ENCODE results near the gene RNF222. TPM values are rescaled to one million over a fixed set of nuclear protein-coding genes. Genes with fewer than 3 reads are reported as not detected.
A peak's percentile ranks its signal among the peaks of the same experiment; 100 is the strongest.
"Not testable (repeated sequence)": the region's sequence is repeated elsewhere in the genome, so short reads cannot be mapped to it uniquely, and the experiment has no call there.

RNF222 gene
- total RNA-seq, 4 donors from 2014 or later, result not detected

DNA sequence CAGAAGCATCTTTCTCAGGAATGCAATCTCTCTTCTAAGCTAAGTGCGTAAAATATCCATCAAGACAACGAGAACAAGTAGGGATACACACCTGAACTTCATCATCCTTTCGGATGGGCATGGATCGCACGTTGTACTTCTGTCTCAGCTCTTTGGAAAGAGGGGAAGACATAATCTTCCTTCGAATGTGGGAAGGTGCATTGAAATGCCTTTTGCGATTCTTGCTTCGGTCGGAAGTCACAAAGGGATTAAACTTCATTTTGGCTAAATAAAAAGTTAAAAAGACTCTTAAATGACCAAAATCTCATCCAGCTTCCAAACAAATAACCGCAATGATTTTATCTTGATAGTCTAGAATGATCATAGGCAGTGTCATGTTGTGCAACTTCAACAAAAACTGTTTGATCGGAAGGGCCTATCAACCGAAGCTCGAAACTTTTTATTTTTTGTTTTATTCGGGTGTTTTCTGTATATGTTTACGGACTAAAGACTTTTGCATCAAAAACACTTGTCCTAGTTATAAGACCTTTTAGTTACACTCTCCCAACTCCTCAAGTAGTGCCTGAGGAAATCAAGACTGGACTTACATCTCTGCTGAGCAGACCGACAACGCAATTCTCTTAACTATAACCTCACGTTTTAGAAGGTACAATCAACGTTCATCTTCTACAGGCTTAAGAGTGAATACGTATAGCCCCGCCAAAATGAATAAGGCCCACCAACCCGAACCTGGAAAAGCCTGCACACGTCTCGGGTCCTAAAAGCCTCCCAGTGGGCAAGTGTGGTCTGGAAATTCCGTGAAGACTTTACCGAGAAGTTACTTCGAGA, 15.4 kb downstream of the RNF222 start:
- Histone ChIP-seq H3K27me3 (no peaks in the 10 kb centered on the region), H3K9me3 (no peaks in the 10 kb centered on the region), H3K36me3 (no peaks in the 10 kb centered on the region), H3K4me1 (peaks cover 6 to 24% of the 10 kb centered on the region in 2 donors), H3K4me3 (peak overlapping the region; percentile 65 to 66), H3K27ac (peak overlapping the region; percentile 56 to 89)
- intact Hi-C loops (cut with DNase I; ENCODE audit: low total_unique reads), result no loop called here
- no peak for DNase-seq
- TF ChIP-seq, protein P1, sequence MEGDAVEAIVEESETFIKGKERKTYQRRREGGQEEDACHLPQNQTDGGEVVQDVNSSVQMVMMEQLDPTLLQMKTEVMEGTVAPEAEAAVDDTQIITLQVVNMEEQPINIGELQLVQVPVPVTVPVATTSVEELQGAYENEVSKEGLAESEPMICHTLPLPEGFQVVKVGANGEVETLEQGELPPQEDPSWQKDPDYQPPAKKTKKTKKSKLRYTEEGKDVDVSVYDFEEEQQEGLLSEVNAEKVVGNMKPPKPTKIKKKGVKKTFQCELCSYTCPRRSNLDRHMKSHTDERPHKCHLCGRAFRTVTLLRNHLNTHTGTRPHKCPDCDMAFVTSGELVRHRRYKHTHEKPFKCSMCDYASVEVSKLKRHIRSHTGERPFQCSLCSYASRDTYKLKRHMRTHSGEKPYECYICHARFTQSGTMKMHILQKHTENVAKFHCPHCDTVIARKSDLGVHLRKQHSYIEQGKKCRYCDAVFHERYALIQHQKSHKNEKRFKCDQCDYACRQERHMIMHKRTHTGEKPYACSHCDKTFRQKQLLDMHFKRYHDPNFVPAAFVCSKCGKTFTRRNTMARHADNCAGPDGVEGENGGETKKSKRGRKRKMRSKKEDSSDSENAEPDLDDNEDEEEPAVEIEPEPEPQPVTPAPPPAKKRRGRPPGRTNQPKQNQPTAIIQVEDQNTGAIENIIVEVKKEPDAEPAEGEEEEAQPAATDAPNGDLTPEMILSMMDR (IDR thresholded peaks at IDR 0.05), result no peak
- TF ChIP-seq POLR2A (IDR thresholded peaks at IDR 0.05), result no peak

DNA sequence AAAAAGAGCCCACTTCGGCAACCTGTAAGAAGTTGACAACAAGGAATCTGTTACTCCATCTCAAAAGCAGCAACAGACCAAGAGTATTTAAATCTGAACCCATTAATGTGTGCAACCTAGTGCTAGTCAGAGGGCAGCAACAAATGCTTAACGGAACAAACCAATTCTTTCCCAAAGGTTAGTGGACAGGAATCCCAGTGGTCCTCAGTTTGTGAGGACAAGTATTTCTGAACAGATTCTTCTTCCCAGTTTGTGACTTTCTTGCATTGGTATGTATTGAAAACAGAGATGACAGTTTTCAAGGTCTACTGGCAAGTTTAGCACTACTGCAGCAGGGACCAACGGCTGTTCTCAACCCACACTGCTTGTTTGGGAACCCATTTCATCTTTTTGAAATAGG, 17.6 kb downstream of the RNF222 start:
- TF ChIP-seq POLR2A (IDR thresholded peaks at IDR 0.05), result no peak
- TF ChIP-seq, protein P1 (IDR thresholded peaks at IDR 0.05), result no peak
- DNase-seq, result no peak
- Histone ChIP-seq H3K27ac (no peak overlapping the region), H3K4me1 (peaks cover 6 to 24% of the 10 kb centered on the region in 2 donors), H3K9me3 (no peaks in the 10 kb centered on the region), H3K27me3 (no peaks in the 10 kb centered on the region), H3K4me3 (no peak overlapping the region), H3K36me3 (no peaks in the 10 kb centered on the region)
- intact Hi-C loops (cut with DNase I; ENCODE audit: low total_unique reads), result no loop called here

DNA sequence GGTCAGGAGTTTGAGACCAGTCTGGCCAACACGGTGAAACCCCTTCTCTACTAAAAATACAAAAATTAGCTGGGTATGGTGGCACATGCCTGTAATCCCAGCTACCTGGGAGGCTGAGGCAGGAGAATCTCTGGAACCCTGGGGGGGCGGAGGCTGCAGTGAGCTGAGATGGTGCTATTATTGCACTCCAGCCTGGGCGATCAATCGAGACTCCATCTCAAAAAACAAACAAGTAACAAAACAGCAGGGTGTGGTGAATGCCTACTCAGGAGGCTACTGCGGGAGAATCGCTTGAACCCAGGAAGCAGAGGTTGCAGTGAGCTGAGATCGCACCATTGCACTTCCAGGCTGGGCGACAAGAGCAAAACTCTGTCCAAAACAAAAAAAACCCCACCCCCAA, 19.5 kb downstream of the RNF222 start:
- H3K4me1 ChIP-seq, result peaks cover 6 to 24% of the 10 kb centered on the region in 2 donors
- H3K4me3 ChIP-seq; H3K9me3 ChIP-seq; intact Hi-C loops (cut with DNase I; ENCODE audit: low total_unique reads); H3K27me3 ChIP-seq; DNase-seq; H3K27ac ChIP-seq; H3K36me3 ChIP-seq: not testable (repeated sequence)

DNA sequence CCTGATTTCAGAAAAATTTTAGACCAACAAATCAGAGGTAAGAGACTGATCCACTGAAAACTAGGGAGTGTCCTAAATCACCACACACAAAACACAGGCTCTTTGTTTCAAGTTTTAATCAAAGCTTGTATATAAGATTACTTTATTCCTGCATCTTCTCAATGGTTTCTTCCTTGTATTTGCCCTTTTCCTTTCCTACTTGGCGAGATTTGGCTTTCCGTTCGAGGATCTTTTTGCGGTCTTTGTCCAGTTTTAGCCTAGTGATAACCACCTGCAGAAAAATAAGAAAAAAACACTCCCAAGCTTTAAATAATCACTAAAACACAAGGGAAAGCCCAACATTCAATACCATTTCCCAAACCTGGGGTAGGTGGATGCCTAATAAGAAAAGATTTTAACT, 20.2 kb downstream of the RNF222 start:
- Histone ChIP-seq H3K27ac (peak overlapping the region in 1 of 2 donors; percentile 87), H3K9me3 (no peaks in the 10 kb centered on the region), H3K4me3 (no peak overlapping the region), H3K4me1 (peaks cover 6 to 24% of the 10 kb centered on the region in 2 donors), H3K27me3 (no peaks in the 10 kb centered on the region), H3K36me3 (no peaks in the 10 kb centered on the region)
- TF ChIP-seq, protein P1 (IDR thresholded peaks at IDR 0.05), result no peak
- TF ChIP-seq POLR2A (IDR thresholded peaks at IDR 0.05), result no peak
- intact Hi-C loops (cut with DNase I; ENCODE audit: low total_unique reads), result no loop called here
- no peak for DNase-seq

DNA sequence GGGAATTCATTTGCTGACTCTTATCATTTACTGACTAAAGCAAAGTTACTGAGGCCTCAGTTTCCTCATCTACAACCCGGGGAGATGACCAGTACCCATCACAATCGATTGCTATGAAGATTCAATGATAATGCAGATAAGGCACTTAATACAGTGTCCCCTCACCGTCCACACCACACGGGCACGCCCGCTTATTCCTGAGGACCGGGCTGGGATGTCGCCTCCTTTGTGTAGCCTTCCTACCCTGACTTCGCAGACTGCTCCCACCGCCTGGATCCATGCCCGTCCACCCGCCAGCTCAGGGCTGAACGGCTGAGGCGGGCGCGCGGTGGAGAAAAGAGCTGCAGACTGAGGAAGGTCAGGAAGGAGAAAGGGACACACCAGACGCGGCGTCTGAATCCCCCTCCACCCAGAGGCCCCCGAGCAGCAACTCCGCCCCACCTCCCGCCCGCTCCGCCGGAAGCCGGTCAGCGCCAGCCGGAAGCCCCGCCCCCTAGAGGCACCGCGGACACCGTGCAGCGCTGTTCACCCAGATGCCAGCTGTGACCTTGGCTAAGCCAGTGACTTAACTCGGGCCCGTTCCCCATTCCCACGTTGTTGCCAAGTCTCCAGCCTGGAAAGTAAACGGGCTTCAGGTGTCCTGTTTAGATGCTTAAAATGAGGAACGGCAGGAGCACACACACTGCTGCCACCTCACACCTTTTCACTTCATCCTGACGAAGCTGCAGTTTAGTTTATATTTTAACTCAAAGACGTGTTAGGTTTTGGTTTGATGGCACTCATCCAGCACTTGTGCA, 21.2 kb downstream of the RNF222 start, which contains the start of gene KRABD2:
TSS of gene KRABD2 (minus strand) at position 434 of the 797 bp plus-strand sequence.
- peak; percentile 80 to 85 for DNase-seq
- intact Hi-C loops (cut with DNase I; ENCODE audit: low total_unique reads), result no loop called here
- H3K36me3 ChIP-seq, result no peaks in the 10 kb centered on the region
- peak within 1 kb of the TSS; percentile 82 to 87 for H3K27ac ChIP-seq
- no peaks in the 10 kb centered on the region for H3K9me3 ChIP-seq
- TF ChIP-seq, protein P1 (IDR thresholded peaks at IDR 0.05), result peak; percentile 49 to 71 (median 57)
- TF ChIP-seq POLR2A (IDR thresholded peaks at IDR 0.05), result peak in 1 of 2 donors; percentile 69
- H3K4me1 ChIP-seq, result peaks cover 6 to 14% of the 10 kb centered on the region in 2 donors
- H3K27me3 ChIP-seq, result no peaks in the 10 kb centered on the region
- H3K4me3 ChIP-seq, result peak within 1 kb of the TSS; percentile 56 to 71

All from uterus (tissue), 4 donors.